IPS-11a (cell line): ENCODE measurements around the gene GABBR2.
"Not testable (repeated sequence)": the region's sequence is repeated elsewhere in the genome, so short reads cannot be mapped to it uniquely, and the experiment has no call there.

ENCODE experiments used
- H3K4me3 ChIP-seq: one replicate; pipeline ENCODE4 v1.5.1; 2013; ENCODE audit warnings: low read depth, low read length, control low read depth

Gene GABBR2

GRCh38 chr9:98491231-98491651 is 217.5 kb downstream of the GABBR2 start:
- no peak overlapping the region for H3K4me3 ChIP-seq

GRCh38 chr9:98488571-98489312 is 220.0 kb downstream of the GABBR2 start:
- no peak overlapping the region for H3K4me3 ChIP-seq

GRCh38 chr9:98485706-98486105 is 223.0 kb downstream of the GABBR2 start:
- no peak overlapping the region for H3K4me3 ChIP-seq

GRCh38 chr9:98484162-98484561 is 224.6 kb downstream of the GABBR2 start:
- H3K4me3 ChIP-seq, result no peak overlapping the region

GRCh38 chr9:98482226-98482625 is 226.5 kb downstream of the GABBR2 start:
- no peak overlapping the region for H3K4me3 ChIP-seq

- no peak overlapping the region for H3K4me3 ChIP-seq
Observed at GRCh38 chr9:98481676-98482075, 227.1 kb downstream of the GABBR2 start.

- no peak overlapping the region for H3K4me3 ChIP-seq
Observed at GRCh38 chr9:98479967-98480847, 228.5 kb downstream of the GABBR2 start.

GRCh38 chr9:98479449-98479848 is 229.3 kb downstream of the GABBR2 start:
- H3K4me3 ChIP-seq, result no peak overlapping the region

- no peak overlapping the region for H3K4me3 ChIP-seq
Observed at GRCh38 chr9:98477884-98478283, 230.9 kb downstream of the GABBR2 start.

- no peak overlapping the region for H3K4me3 ChIP-seq
Observed at GRCh38 chr9:98472216-98472615, 236.5 kb downstream of the GABBR2 start.

GRCh38 chr9:98471185-98471584 is 237.6 kb downstream of the GABBR2 start:
- H3K4me3 ChIP-seq, result no peak overlapping the region

- H3K4me3 ChIP-seq, result no peak overlapping the region
Observed at GRCh38 chr9:98468567-98469239, 240.0 kb downstream of the GABBR2 start.

GRCh38 chr9:98465799-98466198 is 242.9 kb downstream of the GABBR2 start:
- no peak overlapping the region for H3K4me3 ChIP-seq

- H3K4me3 ChIP-seq, result not testable (repeated sequence)
Observed at GRCh38 chr9:98464156-98464690, 244.5 kb downstream of the GABBR2 start.

- no peak overlapping the region for H3K4me3 ChIP-seq
Observed at GRCh38 chr9:98462310-98462709, 246.4 kb downstream of the GABBR2 start.

GRCh38 chr9:98460704-98461103 is 248.0 kb downstream of the GABBR2 start:
- H3K4me3 ChIP-seq, result no peak overlapping the region

- no peak overlapping the region for H3K4me3 ChIP-seq
Observed at GRCh38 chr9:98457726-98458370, 250.9 kb downstream of the GABBR2 start.

GRCh38 chr9:98456156-98456613 is 252.6 kb downstream of the GABBR2 start:
- H3K4me3 ChIP-seq, result no peak overlapping the region

GRCh38 chr9:98455256-98456155 is 253.2 kb downstream of the GABBR2 start:
- no peak overlapping the region for H3K4me3 ChIP-seq
